GM21367 (cell line): ENCODE measurements around the gene FIS1.
"Not testable (repeated sequence)": the region's sequence is repeated elsewhere in the genome, so short reads cannot be mapped to it uniquely, and the experiment has no call there.

Source experiments
- ATAC-seq: cut with Tn5 transposase; IDR thresholded peaks from one replicate; pipeline ENCODE4 v1.9.1; 2021; ENCODE audit not compliant: unreplicated experiment

The FIS1 gene

GRCh38 chr7:101258243-101258731 lies 13.4 kb upstream of the FIS1 start:
- no peak for ATAC-seq

GRCh38 chr7:101255796-101256195 lies 10.9 kb upstream of the FIS1 start:
- no peak for ATAC-seq

- not testable (repeated sequence) for ATAC-seq
Observed at GRCh38 chr7:101253199-101253598, 8.3 kb upstream of the FIS1 start.

GRCh38 chr7:101251871-101252659 lies 7.2 kb upstream of the FIS1 start:
- ATAC-seq = peak; percentile 98

- no peak for ATAC-seq
Observed at GRCh38 chr7:101250324-101250723, 5.4 kb upstream of the FIS1 start.

GRCh38 chr7:101248276-101248675 lies 3.4 kb upstream of the FIS1 start:
- ATAC-seq = no peak

GRCh38 chr7:101245147-101245668 lies 327 bp upstream of the FIS1 start:
- ATAC-seq = no peak

- ATAC-seq = no peak
Observed at GRCh38 chr7:101243646-101244374, 1.1 kb downstream of the FIS1 start.

GRCh38 chr7:101241443-101242349 lies 3.2 kb downstream of the FIS1 start:
- ATAC-seq = no peak

- no peak for ATAC-seq
Observed at GRCh38 chr7:101241015-101241363, 3.9 kb downstream of the FIS1 start.

- no peak for ATAC-seq
Observed at GRCh38 chr7:101240226-101241014, 4.5 kb downstream of the FIS1 start.

GRCh38 chr7:101239951-101240220 lies 5.0 kb downstream of the FIS1 start:
- ATAC-seq = no peak

- no peak for ATAC-seq
Observed at GRCh38 chr7:101239191-101239950, 5.5 kb downstream of the FIS1 start.

GRCh38 chr7:101238226-101239182 lies 6.4 kb downstream of the FIS1 start:
- no peak for ATAC-seq

- no peak for ATAC-seq
Observed at GRCh38 chr7:101237206-101238067, 7.4 kb downstream of the FIS1 start, which contains the start of gene CLDN15. Gene CLDN15 (minus strand): TSS chr7:101237802. CDS start chr7:101237581, 221 bp downstream.

- no peak for ATAC-seq
Observed at GRCh38 chr7:101236292-101236835, 8.5 kb downstream of the FIS1 start.

- no peak for ATAC-seq
Observed at GRCh38 chr7:101235522-101235921, 9.4 kb downstream of the FIS1 start.
